Neutrophil (primary cell): ENCODE measurements around the gene CLMP.

ENCODE experiments used
- H3K27ac ChIP-seq: fragments of 200-600 bp; sonication (generic); 2 replicates; pipeline ENCODE4 v1.5.1; 2016; ENCODE audit warnings: mild to moderate bottlenecking, moderate library complexity
- H3K27me3 ChIP-seq: fragments of 200-600 bp; sonication (generic); 2 replicates; pipeline ENCODE4 v1.6.0; 2016; ENCODE audit warnings: mild to moderate bottlenecking
- H3K36me3 ChIP-seq: fragments of 200-600 bp; sonication (generic); 2 replicates; pipeline ENCODE4 v1.5.1; 2017
- H3K4me1 ChIP-seq, 2 experiments: fragments of 200-600 bp in 1 of 2; sonication (generic) in 1 of 2; 1 replicate in 1 of 2; 2 replicates in 1 of 2; pipeline versions ENCODE4 v1.5.1 to v1.6.1; 2013 to 2016; ENCODE audit warnings: low read depth in 1 of 2, low read length in 1 of 2, mild to moderate bottlenecking in 1 of 2, moderate library complexity in 1 of 2; ENCODE audit not compliant: control insufficient read depth in 1 of 2, insufficient read depth in 1 of 2
- H3K4me3 ChIP-seq, 2 experiments: fragments of 200-600 bp in 1 of 2; sonication (generic) in 1 of 2; 1 replicate in 1 of 2; 2 replicates in 1 of 2; pipeline ENCODE4 v1.5.1; 2013 to 2016; ENCODE audit warnings: low read depth in 1 of 2, low read length in 1 of 2, mild to moderate bottlenecking in 1 of 2, moderate library complexity in 1 of 2
- H3K9me3 ChIP-seq: fragments of 200-600 bp; sonication (generic); 2 replicates; pipeline ENCODE4 v1.5.1; 2016
- TF ChIP-seq, protein P1 (sequence below): fragments of 200-600 bp; sonication (generic); IDR thresholded peaks from 2 replicates; pipeline ENCODE4 v1.5.1; 2016; ENCODE audit warnings: antibody characterized with exemption

The CLMP gene

DNA sequence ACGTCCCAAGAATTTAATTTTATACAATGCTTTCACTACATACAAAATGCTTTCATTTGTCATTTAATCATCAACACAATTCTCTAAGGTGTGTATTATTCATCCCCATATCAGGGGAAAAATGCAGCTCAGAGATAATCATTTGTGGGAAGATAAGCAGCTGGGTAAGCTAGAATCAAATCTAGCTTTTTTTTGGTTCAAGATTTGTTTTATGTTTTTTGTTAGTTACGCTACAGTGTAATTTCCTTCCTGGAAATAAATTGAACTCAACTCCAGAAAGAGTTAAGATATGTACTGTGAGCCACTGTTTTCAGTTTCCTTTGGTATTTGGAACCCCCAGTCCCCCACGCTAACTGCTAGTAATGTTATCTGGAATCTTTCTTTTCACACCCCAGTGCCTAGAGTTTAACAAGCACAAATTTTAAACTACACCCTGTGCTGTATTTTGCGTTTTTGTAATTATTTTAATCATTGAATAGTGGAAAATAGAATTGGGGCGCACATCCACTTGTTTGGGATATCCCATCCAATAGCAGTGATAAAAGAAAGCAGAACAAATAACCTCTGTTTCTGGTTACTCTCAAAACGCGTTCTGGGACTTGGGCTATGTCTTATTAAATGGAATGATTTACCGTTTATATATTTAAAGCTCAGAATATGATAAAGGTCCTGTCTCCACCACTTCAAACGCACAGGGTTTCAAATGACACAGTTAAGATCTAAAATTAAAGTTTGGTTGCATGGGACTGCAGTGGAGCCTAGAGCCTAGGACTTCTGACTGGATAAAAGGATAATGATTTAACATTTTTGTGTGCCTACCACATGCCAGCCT, 131.0 kb downstream of the CLMP start:
- TF ChIP-seq, protein P1, sequence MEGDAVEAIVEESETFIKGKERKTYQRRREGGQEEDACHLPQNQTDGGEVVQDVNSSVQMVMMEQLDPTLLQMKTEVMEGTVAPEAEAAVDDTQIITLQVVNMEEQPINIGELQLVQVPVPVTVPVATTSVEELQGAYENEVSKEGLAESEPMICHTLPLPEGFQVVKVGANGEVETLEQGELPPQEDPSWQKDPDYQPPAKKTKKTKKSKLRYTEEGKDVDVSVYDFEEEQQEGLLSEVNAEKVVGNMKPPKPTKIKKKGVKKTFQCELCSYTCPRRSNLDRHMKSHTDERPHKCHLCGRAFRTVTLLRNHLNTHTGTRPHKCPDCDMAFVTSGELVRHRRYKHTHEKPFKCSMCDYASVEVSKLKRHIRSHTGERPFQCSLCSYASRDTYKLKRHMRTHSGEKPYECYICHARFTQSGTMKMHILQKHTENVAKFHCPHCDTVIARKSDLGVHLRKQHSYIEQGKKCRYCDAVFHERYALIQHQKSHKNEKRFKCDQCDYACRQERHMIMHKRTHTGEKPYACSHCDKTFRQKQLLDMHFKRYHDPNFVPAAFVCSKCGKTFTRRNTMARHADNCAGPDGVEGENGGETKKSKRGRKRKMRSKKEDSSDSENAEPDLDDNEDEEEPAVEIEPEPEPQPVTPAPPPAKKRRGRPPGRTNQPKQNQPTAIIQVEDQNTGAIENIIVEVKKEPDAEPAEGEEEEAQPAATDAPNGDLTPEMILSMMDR = no peak
- Histone ChIP-seq H3K27ac (peak overlapping the region; percentile 100), H3K4me1 (peaks cover 44 to 48% of the 10 kb centered on the region in 2 experiments), H3K4me3 (peak overlapping the region; percentile 84 to 99), H3K27me3 (no peaks in the 10 kb centered on the region), H3K36me3 (peaks cover 26% of the 10 kb centered on the region), H3K9me3 (no peaks in the 10 kb centered on the region)

DNA sequence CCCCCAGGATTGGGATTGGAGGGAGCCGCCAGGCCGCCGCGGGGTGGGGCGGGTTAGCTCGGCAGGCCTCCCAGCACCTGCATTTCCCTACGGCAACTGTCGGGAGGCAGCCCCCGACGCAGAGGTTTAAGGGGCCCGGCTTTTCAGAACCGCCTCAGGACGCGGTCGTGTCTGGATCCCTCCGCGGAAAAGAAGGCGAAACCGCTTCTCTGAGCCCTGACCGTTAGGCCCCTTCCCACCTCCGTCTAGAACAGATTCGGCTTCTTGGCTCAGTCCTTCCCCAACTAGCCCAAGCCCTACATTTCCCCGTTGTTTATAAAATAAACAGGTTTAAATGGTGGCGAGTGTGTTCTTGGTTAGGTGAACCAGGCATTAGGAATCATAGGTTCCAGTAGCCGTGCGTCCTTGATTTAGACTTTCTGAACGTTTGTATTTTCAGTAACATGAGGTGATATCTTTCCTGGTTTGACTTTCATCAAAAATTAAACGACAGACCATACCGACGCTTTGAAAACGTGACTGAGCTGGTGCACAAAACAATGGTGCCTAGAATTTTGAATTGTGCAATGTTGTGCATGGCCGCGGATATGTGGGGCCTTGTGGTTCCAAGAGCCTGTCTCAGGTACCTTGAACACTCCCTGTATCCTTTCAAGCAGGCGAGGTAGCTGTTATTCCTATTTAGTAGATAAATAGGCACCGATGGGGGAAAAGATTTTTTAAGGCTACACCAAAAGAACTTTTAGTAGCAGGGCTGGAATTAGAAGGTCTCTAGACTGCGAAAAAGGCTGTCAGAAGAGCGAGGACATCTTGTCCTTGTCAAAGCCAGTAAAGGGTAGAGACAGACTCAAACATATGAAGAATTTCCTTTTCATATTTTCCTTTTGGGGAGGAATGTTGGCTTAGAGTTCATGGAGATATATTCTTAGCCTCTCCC, 131.9 kb downstream of the CLMP start:
- TF ChIP-seq, protein P1 = no peak
- Histone ChIP-seq H3K27me3 (no peaks in the 10 kb centered on the region), H3K36me3 (peaks cover 35% of the 10 kb centered on the region), H3K4me3 (peak overlapping the region; percentile 84 to 99), H3K9me3 (no peaks in the 10 kb centered on the region), H3K27ac (peak overlapping the region; percentile 100), H3K4me1 (peaks cover 40 to 51% of the 10 kb centered on the region in 2 experiments)

DNA sequence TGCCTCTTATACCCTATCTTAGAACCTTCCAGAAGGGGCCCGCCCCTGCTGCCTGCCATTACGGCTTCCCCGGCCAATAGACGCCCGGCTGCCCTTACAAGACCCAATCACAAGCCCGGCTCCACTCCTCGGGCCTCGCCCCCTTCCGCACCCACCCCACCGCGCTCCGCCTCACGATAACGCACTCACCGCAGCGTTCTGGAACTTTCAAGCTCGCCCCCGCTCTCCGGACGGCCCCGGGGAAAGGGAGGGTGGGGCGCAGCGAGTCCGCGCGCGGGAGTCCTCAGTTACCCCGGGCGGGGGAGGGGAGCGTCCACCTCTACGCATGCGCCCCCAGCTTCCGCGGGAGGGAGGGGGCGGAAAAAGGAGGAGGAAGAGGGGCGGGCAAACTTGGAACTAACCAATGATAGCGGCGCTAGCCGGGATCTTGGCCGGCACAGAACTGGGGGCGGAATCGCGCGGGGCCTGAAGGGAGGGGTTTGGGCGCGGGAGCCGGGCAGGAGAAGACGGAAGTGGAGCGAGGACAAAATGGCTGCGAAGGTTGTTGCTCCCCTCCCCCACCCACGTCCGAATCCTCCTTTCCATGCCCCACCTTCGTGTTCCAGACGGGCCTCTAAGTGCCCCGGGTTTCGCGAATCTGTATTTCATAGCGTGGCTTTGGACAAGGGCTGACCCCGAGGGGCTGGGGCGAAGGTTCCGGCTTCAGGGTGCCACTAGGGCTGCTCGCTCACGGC, 132.7 kb downstream of the CLMP start:
- Histone ChIP-seq H3K9me3 (no peaks in the 10 kb centered on the region), H3K27me3 (no peaks in the 10 kb centered on the region), H3K4me1 (peaks cover 40 to 51% of the 10 kb centered on the region in 2 experiments), H3K36me3 (peaks cover 43% of the 10 kb centered on the region), H3K27ac (peak overlapping the region; percentile 100), H3K4me3 (peak overlapping the region; percentile 84 to 99)
- TF ChIP-seq, protein P1 = peak; percentile 43

DNA sequence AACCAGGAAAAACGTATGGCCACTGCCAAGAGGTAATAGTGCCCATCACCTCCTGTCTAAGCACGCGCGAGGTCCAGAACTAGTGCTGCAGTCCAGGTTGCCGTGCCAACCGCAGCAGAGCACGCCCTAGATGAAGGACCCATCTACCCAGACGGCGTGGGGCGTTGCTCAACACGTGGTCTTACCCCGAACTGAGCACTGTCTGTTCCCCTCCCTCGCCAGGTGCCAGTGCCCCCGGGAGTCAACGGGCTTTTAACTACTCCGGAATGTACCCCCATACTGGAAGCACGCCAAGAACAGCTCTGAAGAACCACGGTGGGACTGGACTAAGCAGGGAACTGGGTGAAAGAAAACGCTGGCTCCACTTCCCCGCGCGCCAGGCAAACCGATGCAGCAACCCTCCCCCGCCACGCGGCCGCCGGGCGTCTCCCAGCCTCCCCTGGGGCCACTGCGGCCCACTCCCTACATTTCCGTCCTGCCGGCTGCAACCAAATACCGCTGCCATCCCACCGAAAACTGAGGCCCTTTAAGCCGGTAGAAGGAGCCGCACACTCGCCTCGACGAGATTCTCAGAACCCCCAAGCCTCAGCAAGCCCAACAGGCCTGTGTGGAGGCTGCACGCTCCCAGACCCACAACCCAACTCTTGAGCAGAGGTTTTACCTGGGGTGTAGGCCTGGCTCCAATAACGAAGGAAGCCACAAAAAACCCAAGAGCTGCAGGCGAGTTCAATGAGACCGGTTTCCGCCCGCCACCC, 133.5 kb downstream of the CLMP start, which contains the start of gene HSPA8:
HSPA8 (minus strand) TSS at position 734 of the 755 bp plus-strand sequence. CDS start 812 bp downstream, outside the sequence.
- Histone ChIP-seq H3K36me3 (peaks cover 51% of the 10 kb centered on the region), H3K27ac (peak within 1 kb of the TSS; percentile 100), H3K4me1 (peaks cover 40 to 51% of the 10 kb centered on the region in 2 experiments), H3K4me3 (peak within 1 kb of the TSS; percentile 84 to 99), H3K9me3 (no peaks in the 10 kb centered on the region), H3K27me3 (no peaks in the 10 kb centered on the region)
- TF ChIP-seq, protein P1 = no peak
